K562 treated with DMSO at 1 percent for 24 hours (cell line): ENCODE results near the gene C10orf95. TPM values are rescaled to one million over a fixed set of nuclear protein-coding genes. Genes with fewer than 3 reads are reported as not detected.

Experiments used
- total RNA-seq: library from RNA; unstranded; fragments of 300-600 nt; gene quantifications from 2 replicates; pipeline ENCODE4 v1.2.3, GENCODE V29; 2022; ENCODE audit warnings: low read depth; ENCODE audit not compliant: insufficient read depth

Gene C10orf95
- 1.2 TPM in 2 replicates for total RNA-seq

GRCh38 chr10:102451105-102451969 is at the start of gene C10orf95:
C10orf95 (minus strand) TSS chr10:102451543; CDS start chr10:102451093, 450 bp downstream.

GRCh38 chr10:102432162-102432950 is 19.0 kb downstream of the C10orf95 start, which contains the start of gene CUEDC2:
CUEDC2 (minus strand) TSS chr10:102432574; CDS start chr10:102425188, 7,386 bp downstream.

GRCh38 chr10:102420714-102421506 is 30.4 kb downstream of the C10orf95 start, which contains the start of gene FBXL15:
FBXL15 (plus strand) TSS chr10:102420836; CDS start chr10:102421130, 294 bp downstream.

GRCh38 chr10:102418622-102419268 is 32.6 kb downstream of the C10orf95 start, which contains the start of gene PSD:
PSD (minus strand) TSS chr10:102418785; CDS start chr10:102417038, 1,747 bp downstream.

Other genes with a start within 250 kb of the C10orf95 start
- gene ELOVL3, start 225.2 kb downstream of the C10orf95 start, total RNA-seq = 0.52 and 1.7 TPM in 2 replicates
- gene PITX3, start 210.0 kb downstream of the C10orf95 start, total RNA-seq = 0.28 and 0.86 TPM in 2 replicates
- gene GBF1, start 206.0 kb downstream of the C10orf95 start, total RNA-seq = 35.3 and 37.2 TPM in 2 replicates
- gene NFKB2, start 55.8 kb downstream of the C10orf95 start, total RNA-seq = 66.0 and 66.5 TPM in 2 replicates
- 1.3 and 4.7 TPM in 2 replicates for gene PSD, start 32.8 kb downstream of the C10orf95 start, total RNA-seq
- gene FBXL15, start 30.7 kb downstream of the C10orf95 start, total RNA-seq = 35.2 and 40.7 TPM in 2 replicates
- 43.0 and 47.0 TPM in 2 replicates for gene CUEDC2, start 19.0 kb downstream of the C10orf95 start, total RNA-seq
- gene ACTR1A, start 51.2 kb upstream of the C10orf95 start, total RNA-seq = 58.8 and 61.2 TPM in 2 replicates
- 9.4 and 9.8 TPM in 2 replicates for gene SUFU, start 52.4 kb upstream of the C10orf95 start, total RNA-seq
- gene TRIM8, start 192.9 kb upstream of the C10orf95 start, total RNA-seq = 29.8 and 35.9 TPM in 2 replicates